NCI-H2196 treated with DMSO at 0.1 percent for 48 hours (cell line): ENCODE measurements around the gene SURF2.

Experiments used
- DNase-seq: peaks from one replicate; lab custom pipeline; 2025; ENCODE audit not compliant: unreplicated experiment; lab: John Stamatoyannopoulos, UW

Gene SURF2

DNA sequence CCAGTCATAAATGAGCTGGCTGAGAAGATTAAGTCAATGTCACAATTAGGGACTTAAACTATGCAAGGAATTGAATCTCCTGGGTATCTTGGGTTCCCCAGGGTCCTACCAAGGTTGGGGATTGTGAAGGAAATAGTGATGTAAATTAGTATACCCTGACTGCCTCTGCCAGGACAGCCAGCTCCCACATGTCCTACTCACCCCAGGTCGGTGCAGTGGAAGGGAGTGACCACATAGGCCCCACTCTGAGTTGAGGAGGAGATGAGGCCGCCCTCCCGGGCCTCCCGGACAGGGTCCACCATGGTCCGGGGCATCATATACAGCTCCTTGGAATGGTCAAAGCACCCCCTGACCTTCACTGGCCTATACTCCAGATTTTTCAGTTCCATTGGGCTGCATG is 2.8 kb upstream of the SURF2 start:
- no peak for DNase-seq

DNA sequence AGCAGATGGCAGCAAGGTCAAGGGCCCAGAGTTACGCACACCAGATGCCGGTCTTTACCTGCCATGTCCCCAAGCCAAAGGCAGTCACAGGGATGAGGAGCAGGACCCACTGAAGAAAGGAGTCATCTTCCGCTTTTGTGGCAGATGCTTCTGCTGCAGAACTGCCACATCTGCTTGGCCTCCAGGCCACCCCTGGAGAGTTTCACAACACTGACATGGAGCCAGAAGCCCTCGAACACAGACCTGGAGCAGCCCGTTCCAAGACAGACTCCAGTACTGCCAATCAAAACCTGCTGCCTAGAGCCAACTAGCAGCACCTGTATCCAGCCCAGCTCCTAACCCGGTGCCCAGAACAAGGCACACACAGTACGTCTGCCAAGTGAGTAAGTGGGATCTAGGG is 1.6 kb upstream of the SURF2 start:
- DNase-seq, result no peak

DNA sequence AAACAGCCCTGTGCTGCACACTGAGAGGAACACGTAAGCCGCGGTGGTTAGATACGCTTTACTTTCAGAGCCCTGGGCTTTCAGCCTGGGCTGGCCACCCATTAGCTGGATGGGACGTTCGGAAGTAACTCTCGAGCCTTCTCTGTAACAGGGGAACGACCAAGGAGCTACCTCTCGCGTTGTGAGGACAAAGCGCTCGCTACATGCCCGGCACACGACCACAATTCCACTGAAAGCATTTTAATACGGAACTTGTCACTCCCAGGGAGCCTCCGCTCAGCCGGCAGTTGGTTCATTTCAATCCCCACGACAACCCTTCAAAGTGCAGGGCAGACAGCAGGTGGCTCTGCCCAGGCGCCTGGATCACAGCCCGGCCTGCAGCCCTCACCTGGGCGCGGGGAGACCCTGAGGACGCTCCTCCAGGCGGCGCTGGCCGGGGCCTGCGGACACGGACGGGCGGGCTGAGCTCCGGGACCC is 431 bp upstream of the SURF2 start:
- DNase-seq, result no peak

DNA sequence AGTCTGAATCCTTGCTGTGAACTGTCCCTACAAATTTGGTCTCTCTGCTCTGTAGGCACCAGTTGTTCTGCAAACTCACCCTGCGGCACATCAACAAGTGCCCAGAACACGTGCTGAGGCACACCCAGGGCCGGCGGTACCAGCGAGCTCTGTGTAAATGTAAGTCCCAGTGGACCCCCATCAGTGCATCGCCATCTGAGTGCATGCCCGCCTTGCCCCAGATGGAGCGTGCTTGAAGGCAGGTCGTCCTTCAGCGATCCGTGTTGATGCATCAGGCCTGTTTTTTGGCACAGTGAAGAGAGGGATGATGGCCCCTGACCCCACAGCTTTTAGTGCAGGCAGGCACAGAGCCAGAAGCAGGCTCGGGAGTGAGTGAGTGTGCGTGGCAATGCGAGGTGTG is 1.3 kb downstream of the SURF2 start:
- no peak for DNase-seq

DNA sequence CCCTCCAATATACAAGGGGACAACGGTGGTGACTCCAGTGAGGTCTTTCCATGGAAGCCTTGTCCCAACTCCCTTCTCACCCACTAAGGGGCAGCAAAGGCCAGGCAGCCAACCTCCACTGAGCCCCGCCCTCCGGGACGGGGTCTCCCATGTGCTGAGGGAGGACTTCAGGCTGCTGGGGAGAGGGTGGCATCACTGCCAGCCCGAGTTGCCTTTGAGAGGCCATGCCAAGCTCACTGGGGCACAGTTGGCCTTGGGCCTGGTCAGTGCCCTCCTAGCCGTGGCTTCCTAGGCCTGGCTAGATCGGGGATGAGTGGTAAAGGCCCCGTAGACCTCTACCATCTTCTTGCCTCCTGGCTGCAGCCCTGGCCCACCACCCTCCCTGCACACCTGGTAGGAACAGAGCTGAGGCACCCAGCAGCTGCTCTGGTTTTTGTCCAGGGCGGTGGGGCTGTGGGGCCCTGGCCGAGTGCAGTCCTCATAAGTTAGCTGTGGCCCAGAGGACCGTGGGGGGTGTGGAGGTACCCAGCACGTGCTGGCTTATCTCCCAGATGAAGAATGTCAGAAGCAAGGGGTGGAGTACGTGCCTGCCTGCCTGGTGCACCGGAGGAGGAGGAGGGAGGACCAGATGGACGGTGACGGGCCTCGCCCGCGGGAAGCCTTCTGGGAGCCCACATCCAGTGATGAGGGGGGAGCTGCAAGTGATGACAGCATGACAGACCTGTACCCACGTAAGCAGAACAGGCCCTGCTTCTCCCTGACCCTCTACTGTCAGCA is 3.2 kb downstream of the SURF2 start:
- DNase-seq, result no peak

DNA sequence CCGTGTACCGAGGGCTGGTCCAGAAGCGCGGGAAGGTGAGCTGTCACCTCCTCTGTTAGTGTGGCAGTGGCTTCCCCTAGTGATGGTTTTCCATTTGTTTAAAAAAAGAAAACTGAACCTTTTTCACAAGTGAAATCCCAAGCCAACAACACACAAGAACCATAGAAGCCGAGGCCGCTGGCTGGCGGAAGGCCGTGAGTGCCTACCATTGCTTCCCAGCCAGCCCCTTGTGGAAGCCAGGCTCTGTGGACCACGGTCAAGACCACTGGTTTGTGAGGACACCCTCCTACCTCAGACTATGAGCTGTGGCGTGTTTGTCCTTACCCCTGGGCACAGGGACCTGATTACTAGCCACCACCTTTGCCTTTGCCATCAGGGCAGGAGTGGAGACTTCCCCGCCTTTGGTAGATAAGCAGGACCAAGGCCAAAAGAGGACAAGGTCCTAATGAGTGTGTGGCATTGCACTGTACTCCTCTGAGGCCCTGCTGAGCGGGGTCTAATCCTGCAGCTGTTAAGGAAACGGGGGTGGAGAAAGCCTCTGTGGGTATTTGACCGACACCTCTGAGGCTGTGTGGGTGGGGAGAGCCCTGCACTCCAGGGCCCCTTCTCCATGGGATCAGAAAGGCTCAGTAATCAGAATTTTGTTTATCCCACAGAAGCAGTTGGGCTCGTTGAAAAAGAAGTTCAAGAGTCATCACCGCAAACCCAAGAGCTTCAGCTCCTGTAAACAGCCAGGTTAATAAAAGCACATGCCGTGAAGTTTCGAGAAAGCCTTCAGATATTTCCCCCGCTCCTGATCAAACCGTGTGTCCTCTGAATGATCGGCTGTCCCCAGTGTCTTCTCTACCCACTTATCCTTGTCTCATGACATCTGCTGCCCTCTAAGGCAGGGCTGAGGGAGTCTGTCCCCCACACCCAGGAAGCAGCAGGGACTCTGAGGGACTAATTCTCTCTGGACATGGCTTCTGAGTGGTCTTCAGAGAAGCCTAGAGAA is 4.3 kb downstream of the SURF2 start:
- DNase-seq, result no peak

DNA sequence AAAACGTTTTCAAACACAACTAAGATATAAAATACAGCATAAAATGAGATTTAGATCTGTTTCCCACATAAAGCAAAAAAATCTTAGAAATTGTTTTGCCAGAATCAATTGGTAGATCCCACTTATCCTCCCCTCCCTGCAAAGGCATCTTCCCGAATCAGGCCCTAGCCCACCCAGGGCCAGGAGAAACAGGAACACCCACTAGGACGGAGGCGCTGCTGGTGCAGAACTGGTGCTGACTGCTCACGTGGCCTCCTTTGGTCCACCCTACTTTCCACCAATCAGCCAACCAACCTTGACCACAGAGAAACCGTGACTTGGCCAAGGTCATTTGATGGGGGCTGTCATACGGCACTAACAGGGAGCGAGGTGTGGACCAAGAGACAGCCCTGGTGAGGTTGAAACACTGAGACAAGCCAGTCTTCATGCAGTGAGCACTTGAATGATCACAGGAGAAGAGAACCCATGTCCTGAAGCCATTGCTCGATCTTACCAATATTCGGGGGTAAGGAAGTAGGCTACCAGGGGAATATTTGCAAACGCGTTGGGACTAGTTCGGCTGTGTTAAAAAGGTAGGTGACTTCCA is 5.2 kb downstream of the SURF2 start:
- no peak for DNase-seq

DNA sequence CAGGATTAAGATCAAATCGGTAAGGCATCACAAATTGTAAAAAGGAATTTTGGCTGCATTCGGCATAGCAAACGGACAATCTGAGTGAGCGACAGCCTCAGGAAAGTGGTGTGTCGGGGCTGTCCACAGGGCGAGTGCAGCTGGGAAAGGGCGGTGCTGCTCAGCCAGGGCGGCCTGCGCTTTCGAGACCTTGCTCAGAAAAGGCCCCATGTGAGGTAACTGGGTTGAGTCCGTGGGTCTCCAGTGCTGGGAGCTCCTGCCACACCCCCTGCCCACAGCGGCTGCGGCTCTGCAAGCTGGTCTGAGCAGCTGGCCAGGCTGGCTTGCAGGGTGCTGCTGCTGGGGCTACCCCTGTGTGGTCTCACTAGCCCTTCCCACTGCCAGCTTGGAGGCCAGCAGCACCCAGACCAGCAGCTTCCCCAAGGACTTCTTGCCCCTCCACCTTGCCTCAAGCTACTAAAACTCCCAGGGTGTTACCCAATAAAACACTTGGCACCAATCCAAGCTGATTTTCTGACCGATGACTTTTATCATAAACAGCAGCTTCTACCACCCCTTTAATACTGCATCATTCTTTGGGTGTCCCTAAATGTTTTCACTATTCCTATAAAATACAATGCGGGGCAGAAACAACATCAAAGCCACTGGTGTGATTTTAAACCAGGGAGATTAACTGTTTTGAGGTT is 6.2 kb downstream of the SURF2 start:
- no peak for DNase-seq

DNA sequence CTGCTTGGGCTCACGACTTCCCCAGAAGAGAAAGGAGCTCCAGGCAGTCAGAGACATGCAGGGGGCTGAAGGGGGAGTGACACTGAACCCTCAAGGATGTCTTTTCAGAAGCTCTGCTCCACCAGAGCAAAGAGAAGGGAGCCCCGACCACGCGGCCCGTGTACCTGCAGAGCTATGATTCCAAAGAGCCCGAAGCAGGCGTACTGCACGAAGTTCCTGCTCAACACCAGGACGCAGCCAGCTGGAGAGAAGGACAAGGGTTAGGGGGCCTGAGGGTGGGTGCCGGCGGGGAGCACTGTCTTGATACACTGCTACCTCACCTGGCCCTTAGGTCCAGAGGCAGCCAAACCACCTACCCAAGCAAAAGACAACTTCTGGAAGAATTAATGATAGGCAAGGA is 10.1 kb downstream of the SURF2 start:
- no peak for DNase-seq

DNA sequence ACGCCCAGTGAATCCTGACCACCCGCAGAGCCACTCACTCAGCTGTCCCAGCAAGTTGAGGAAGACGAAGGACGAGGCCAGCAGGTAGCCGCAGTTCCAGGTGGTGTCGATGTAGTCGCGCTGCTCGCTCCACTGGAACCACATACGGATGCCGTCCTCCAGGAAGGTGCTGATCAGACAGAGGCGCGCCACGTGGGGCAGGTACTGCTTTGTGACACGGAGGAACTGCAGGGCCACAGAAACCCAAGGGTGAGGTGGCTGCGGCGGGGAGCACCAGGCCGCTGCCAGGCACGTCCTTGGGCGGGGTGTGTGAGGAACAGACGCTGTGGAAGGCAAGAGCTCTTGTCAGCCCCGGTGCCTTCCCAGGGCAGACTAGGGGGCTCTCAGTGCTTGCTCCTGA is 10.9 kb downstream of the SURF2 start:
- no peak for DNase-seq

DNA sequence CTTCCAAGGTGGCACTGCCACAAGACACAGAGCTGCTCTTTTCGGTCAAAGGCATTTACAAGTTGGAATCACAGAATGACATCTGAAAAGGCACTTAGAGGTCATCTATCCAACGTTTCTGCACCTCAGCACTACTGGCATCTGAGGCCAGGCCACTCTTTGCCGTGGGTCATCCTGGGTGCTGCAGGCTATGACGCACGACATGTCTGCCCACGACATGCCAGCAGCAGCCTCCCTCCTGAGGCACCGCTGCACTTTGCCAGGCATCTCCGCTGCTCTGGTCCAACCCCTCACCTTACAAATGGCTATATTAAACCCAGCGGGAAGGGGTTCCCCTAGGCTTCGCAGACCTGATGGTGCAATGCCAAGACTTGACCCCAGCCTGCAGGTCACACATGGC is 11.4 kb downstream of the SURF2 start:
- DNase-seq, result no peak

DNA sequence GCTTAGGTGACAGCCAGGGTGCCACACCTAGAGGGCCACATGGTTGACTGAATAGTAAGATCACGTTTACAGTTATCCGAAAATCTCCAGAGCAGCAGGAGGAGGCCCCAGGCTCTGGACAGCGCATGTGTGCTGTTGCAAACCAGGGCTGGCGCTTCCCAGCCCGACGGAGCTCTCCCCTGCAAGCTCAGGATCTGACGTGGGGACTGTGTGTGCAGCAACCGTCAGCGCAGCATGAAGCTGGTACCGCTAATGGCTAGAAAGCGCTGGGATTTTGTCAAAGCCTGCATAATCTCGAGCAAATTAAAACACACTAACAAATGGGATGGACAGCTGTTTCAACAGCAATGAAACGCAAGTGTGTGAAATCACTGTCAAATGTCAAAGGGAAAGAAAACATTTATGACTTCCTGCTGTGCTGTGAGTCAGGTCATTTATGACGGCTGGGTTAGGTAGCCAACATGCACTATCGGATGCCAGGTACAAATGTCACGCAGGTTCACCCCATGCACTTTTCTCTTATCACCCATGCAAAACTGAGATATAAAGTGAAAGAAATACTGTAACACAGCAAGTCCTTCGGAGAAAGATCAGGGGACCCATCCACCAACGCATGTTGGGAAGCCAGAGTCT is 12.0 kb downstream of the SURF2 start:
- DNase-seq, result no peak

DNA sequence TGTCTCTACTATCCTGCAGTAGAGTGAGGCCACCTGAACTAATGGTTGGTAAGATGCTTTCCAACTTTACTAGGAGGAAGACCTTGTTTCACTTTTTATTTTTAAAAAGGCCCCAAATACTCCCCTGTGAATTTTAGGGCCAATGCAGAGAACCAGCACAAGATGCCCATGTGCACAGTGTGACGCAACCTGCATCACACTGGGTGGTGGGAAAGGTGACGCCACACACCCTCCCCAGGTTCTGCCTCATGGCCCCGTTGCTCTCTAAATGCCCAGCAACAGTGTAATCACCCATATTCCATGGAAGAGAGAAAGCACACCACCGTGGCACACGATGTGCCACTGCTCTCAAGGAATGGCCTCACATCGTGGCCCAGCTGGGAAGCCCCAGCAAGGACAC is 13.1 kb downstream of the SURF2 start:
- DNase-seq, result no peak

DNA sequence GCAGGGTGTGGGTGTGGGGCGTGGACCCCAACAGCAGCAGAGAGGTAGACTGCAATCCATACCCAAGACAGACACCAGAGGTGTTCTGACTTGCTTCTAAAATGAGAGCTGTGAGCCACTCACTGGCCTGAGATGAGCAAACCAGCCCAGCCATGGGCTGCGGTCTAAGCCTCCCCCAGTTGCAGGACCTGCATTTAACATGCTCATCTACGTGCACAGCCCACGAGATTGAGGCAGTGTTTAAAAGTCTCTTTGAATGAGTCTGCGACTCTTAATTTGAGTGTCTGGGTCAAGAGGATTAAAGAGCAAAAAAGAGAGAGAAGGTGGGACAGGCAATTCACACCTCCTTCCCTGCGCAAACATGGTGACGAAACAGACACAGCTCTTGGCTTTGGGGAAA is 13.6 kb downstream of the SURF2 start:
- no peak for DNase-seq

DNA sequence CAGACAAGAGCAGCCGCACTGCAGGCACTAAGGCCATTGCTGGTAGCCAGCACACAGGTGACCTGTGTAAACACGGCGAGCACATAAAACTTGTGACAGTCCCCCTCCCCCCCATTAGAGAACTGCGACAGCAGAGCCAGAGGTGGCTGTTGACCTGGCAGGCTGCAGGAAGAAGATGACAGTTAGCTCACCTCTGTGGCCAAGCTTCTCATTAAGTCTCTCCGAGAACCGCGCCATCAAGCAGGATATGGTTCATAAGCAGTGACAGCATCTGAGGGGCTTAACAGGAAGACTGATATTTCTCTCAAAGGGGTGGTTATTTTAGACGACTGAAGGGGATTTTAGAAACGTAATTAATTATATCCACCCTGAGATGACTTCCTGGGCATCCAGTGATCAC is 14.3 kb downstream of the SURF2 start:
- DNase-seq, result no peak

DNA sequence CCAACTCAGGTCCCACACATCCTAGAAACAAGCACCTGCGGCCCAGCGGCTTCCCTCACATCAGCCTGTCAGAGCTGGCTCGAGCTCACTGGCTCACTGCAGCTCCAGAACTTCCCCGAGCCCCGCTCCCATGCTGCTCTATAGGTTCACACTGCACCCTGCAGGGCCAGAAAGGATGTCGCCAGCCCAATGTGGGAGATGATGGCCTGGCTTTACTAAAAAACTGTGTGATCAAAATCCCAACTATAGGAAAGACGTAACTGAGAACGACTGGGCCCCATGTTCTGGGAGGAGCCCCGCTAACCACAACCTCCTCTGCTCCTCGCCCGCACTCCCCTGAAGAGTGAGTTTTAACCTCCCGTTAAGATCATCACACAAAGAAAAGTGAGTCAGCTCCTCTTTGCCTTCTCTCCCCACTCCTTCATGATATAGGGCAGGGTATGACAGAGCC is 14.9 kb downstream of the SURF2 start:
- no peak for DNase-seq

DNA sequence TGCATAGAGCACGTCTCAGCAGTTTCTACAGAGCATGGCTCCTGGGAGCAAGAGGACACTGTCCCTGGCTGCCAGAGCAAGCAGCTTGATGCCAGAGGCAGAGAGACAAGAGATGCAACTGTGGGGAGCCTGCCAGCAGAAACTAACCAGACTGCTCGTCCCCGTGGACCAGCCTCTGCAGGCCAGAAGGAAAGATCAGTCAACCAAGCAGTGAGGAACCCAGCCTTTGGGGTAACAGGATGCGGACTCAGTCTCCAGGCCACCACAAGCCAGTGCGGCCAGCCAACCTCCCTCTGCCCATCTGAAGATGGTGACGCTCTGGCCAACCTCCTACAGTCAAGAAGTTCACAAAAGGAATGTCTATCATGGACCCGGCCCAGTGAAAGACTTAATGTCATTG is 15.8 kb downstream of the SURF2 start:
- no peak for DNase-seq

DNA sequence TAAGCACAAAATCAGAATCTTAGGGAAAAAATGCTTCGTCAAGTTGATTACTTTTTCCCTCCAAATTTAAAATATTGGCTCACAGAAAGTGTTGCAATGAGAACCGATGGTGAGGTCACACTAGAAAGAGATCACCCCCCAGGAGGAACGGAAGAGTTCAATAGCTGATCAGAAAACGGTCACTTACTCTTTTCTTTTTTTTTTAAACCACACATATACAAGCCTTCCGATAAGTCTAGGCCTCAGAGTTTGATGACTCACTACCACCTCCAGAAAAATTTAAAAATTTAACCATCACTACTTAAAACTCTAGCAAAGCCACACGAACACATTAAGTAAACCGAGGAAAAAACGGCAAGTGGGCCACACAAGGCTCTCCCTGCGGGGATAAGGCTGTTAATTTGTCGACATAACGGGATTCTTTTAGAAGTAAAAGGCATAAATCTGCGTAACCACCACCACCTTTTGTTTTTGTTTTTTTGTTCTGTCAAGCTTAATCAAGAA is 18.3 kb downstream of the SURF2 start:
- DNase-seq, result no peak

DNA sequence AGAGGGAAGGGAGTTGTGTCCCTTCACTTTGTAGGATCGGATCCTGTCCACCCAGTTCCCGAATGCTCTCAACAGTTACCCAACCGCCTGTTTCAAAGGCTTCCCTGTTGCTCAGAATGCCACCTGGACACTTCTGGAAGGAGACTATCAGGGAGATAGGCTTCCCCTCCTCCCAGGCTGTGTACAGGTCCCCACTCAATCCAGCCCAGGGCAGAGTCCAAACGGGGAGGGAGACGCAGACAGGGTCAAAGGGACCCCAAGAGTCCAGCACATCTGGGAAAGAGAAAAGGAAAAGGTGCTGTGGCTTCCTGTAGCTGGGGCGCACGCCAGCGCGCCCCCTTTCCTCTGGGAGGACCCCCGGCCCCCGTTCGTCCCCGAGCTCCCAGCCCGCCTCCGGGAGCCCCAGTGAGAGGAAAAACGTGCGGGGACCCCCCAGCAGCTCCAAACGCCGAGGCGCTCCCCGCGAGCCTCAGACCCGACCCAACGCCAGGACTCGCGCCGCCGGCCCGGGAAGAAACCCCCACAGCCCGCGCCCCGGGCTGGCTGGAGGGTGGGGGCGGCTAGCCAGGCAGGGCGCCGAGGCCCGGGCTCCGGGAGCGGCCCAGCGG is 18.9 kb downstream of the SURF2 start:
- no peak for DNase-seq
